Measurements from ENCODE around the gene STARD8. TPM values are rescaled to one million over a fixed set of nuclear protein-coding genes. Genes with fewer than 3 reads are reported as not detected.

STARD8 gene
- total RNA-seq, 1 experiment from 2014 or later = not detected

- Histone ChIP-seq H3K4me2 (ENCODE audit: low read depth, low read length, poor library complexity, severe bottlenecking) (no peak overlapping the region), H3K27ac (ENCODE audit: low read length) (no peak overlapping the region), H3K4me1 (ENCODE audit: low read length) (no peaks in the 10 kb centered on the region), H2AFZ (ENCODE audit: low read length) (no peak overlapping the region), H3K9me3 (ENCODE audit: low read length) (no peaks in the 10 kb centered on the region), H3K79me2 (ENCODE audit: low read length) (no peaks in the 10 kb centered on the region), H4K20me1 (ENCODE audit: insufficient read depth, low read depth, low read length) (no peaks in the 10 kb centered on the region), H3K27me3 (ENCODE audit: low read length) (no peaks in the 10 kb centered on the region), H3K9ac (ENCODE audit: low read length) (no peak overlapping the region), H3K9me2 (replicated peaks; ENCODE audit: insufficient read depth, low read length) (no peaks in the 10 kb centered on the region), H3K36me3 (ENCODE audit: insufficient read depth, low read length) (no peaks in the 10 kb centered on the region), H3K4me3 (ENCODE audit: low read length) (no peak overlapping the region)
- DNase-seq = no peak
Measured at GRCh38 chrX:68695206-68695845, 47.9 kb downstream of the STARD8 start.

DNA sequence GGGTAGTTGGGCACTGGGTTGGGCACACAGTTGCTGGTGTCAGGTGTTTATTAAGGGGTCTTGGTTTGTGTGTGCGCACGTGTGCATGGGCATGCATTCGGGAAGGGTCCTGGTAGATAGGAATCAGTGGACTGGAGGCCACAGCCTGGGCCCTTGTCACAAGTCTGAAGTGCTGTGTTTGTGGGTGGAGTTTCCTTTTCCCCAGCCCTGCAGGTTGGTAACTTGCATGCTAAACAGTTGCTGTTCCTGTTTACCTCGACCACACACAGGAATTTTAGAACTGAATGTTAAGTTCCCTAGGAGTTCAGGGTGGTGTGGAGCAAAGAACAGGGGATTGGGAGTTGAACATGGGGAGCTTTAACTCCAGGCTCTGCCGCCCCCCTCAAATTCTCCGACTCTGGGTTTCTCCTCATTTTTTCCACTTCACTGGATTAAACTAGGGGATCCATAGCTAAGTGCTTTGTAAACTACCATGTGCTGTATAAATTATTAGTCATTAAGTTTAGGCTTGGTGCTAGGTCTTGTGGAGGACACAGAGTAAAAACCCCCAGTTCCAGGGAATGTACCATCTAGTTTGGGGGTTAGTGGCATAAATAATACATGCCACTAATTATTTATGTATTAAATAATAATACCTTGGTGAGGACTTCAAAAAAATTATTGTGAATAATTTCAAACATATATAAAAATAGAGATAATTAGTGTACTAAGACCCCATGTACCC is 49.0 kb downstream of the STARD8 start:
- H3K36me3 ChIP-seq (ENCODE audit: insufficient read depth, low read length) = no peaks in the 10 kb centered on the region
- no peak overlapping the region for H3K27ac ChIP-seq (ENCODE audit: low read length)
- no peak overlapping the region for H2AFZ ChIP-seq (ENCODE audit: low read length)
- H3K4me1 ChIP-seq (ENCODE audit: low read length) = no peaks in the 10 kb centered on the region
- no peaks in the 10 kb centered on the region for H3K79me2 ChIP-seq (ENCODE audit: low read length)
- H3K9me3 ChIP-seq (ENCODE audit: low read length) = no peaks in the 10 kb centered on the region
- H3K9me2 ChIP-seq (replicated peaks; ENCODE audit: insufficient read depth, low read length) = no peaks in the 10 kb centered on the region
- no peak overlapping the region for H3K4me2 ChIP-seq (ENCODE audit: low read depth, low read length, poor library complexity, severe bottlenecking)
- DNase-seq = no peak
- H3K27me3 ChIP-seq (ENCODE audit: low read length) = no peaks in the 10 kb centered on the region
- no peak overlapping the region for H3K9ac ChIP-seq (ENCODE audit: low read length)
- no peak overlapping the region for H3K4me3 ChIP-seq (ENCODE audit: low read length)
- no peaks in the 10 kb centered on the region for H4K20me1 ChIP-seq (ENCODE audit: insufficient read depth, low read depth, low read length)

DNA sequence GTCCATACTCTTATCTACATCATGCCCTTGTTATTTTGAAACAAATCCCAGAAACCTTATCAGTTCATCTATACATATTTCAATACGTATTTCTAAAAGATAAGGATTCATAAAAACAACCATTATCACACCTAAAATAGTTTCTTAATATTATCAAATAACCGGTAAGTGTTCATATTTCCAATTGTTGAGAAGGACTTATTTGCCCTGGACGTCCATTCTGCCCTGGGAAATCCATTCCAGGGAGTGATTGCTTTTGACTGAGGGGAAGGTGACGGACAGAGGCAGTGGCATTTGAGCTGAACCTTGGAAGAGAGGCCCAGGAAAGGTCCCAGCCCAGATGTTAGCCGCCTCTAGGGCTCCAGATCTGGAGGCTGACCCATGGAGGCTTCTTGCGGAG is 49.6 kb downstream of the STARD8 start:
- Histone ChIP-seq H4K20me1 (ENCODE audit: insufficient read depth, low read depth, low read length) (no peaks in the 10 kb centered on the region), H3K9me3 (ENCODE audit: low read length) (no peaks in the 10 kb centered on the region), H3K4me1 (ENCODE audit: low read length) (no peaks in the 10 kb centered on the region), H2AFZ (ENCODE audit: low read length) (no peak overlapping the region), H3K9ac (ENCODE audit: low read length) (no peak overlapping the region), H3K4me2 (ENCODE audit: low read depth, low read length, poor library complexity, severe bottlenecking) (no peak overlapping the region), H3K79me2 (ENCODE audit: low read length) (no peaks in the 10 kb centered on the region), H3K36me3 (ENCODE audit: insufficient read depth, low read length) (no peaks in the 10 kb centered on the region), H3K27ac (ENCODE audit: low read length) (no peak overlapping the region), H3K4me3 (ENCODE audit: low read length) (no peak overlapping the region), H3K27me3 (ENCODE audit: low read length) (no peaks in the 10 kb centered on the region), H3K9me2 (replicated peaks; ENCODE audit: insufficient read depth, low read length) (no peaks in the 10 kb centered on the region)
- DNase-seq = no peak

- Histone ChIP-seq H3K4me1 (ENCODE audit: low read length) (no peaks in the 10 kb centered on the region), H3K9me2 (replicated peaks; ENCODE audit: insufficient read depth, low read length) (no peaks in the 10 kb centered on the region), H3K4me3 (ENCODE audit: low read length) (no peak overlapping the region), H3K4me2 (ENCODE audit: low read depth, low read length, poor library complexity, severe bottlenecking) (no peak overlapping the region), H3K9ac (ENCODE audit: low read length) (no peak overlapping the region), H3K9me3 (ENCODE audit: low read length) (no peaks in the 10 kb centered on the region), H2AFZ (ENCODE audit: low read length) (no peak overlapping the region), H3K27me3 (ENCODE audit: low read length) (no peaks in the 10 kb centered on the region), H3K79me2 (ENCODE audit: low read length) (no peaks in the 10 kb centered on the region), H3K36me3 (ENCODE audit: insufficient read depth, low read length) (no peaks in the 10 kb centered on the region), H3K27ac (ENCODE audit: low read length) (no peak overlapping the region), H4K20me1 (ENCODE audit: insufficient read depth, low read depth, low read length) (no peaks in the 10 kb centered on the region)
- no peak for DNase-seq
Measured at GRCh38 chrX:68697465-68698125, 50.1 kb downstream of the STARD8 start.

DNA sequence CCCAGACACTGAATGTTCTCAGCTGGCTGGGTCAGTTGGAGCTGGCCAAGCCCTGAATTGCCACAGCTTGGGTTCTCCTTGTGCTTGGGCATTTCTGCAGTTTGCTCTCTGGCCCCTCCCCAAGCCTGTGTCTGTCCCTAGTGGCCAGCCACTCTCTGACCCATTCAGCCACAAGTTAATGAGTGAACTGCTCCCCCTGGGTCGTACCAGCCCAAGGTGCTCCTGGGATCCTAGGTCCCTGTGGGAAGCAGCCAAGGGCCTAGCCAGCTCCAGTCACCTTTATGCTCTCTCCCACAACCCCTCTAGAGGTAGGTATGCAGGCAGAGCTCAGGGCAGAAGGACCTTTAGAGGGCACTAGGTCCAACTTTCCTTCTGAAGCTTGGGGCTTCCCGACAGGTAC is 51.5 kb downstream of the STARD8 start:
- no peak for DNase-seq
- Histone ChIP-seq H3K9me2 (replicated peaks; ENCODE audit: insufficient read depth, low read length) (no peaks in the 10 kb centered on the region), H4K20me1 (ENCODE audit: insufficient read depth, low read depth, low read length) (no peaks in the 10 kb centered on the region), H3K4me3 (ENCODE audit: low read length) (no peak overlapping the region), H3K4me2 (ENCODE audit: low read depth, low read length, poor library complexity, severe bottlenecking) (no peak overlapping the region), H3K9ac (ENCODE audit: low read length) (no peak overlapping the region), H2AFZ (ENCODE audit: low read length) (no peak overlapping the region), H3K79me2 (ENCODE audit: low read length) (no peaks in the 10 kb centered on the region), H3K27ac (ENCODE audit: low read length) (no peak overlapping the region), H3K27me3 (ENCODE audit: low read length) (no peaks in the 10 kb centered on the region), H3K36me3 (ENCODE audit: insufficient read depth, low read length) (no peaks in the 10 kb centered on the region), H3K9me3 (ENCODE audit: low read length) (no peaks in the 10 kb centered on the region), H3K4me1 (ENCODE audit: low read length) (no peaks in the 10 kb centered on the region)

- Histone ChIP-seq H3K4me2 (ENCODE audit: low read depth, low read length, poor library complexity, severe bottlenecking) (no peak overlapping the region), H3K4me3 (ENCODE audit: low read length) (no peak overlapping the region), H3K9me2 (replicated peaks; ENCODE audit: insufficient read depth, low read length) (no peaks in the 10 kb centered on the region), H3K9me3 (ENCODE audit: low read length) (no peaks in the 10 kb centered on the region), H4K20me1 (ENCODE audit: insufficient read depth, low read depth, low read length) (no peaks in the 10 kb centered on the region), H3K9ac (ENCODE audit: low read length) (no peak overlapping the region), H3K36me3 (ENCODE audit: insufficient read depth, low read length) (no peaks in the 10 kb centered on the region), H2AFZ (ENCODE audit: low read length) (no peak overlapping the region), H3K79me2 (ENCODE audit: low read length) (no peaks in the 10 kb centered on the region), H3K27ac (ENCODE audit: low read length) (no peak overlapping the region), H3K4me1 (ENCODE audit: low read length) (no peaks in the 10 kb centered on the region), H3K27me3 (ENCODE audit: low read length) (no peaks in the 10 kb centered on the region)
- no peak for DNase-seq
Measured at GRCh38 chrX:68699960-68700746, 52.7 kb downstream of the STARD8 start.

- no peak overlapping the region for H2AFZ ChIP-seq (ENCODE audit: low read length)
- H4K20me1 ChIP-seq (ENCODE audit: insufficient read depth, low read depth, low read length) = no peaks in the 10 kb centered on the region
- no peak for DNase-seq
- H3K9me3 ChIP-seq (ENCODE audit: low read length) = no peaks in the 10 kb centered on the region
- H3K9me2 ChIP-seq (replicated peaks; ENCODE audit: insufficient read depth, low read length) = no peaks in the 10 kb centered on the region
- H3K4me2 ChIP-seq (ENCODE audit: low read depth, low read length, poor library complexity, severe bottlenecking) = no peak overlapping the region
- no peaks in the 10 kb centered on the region for H3K27me3 ChIP-seq (ENCODE audit: low read length)
- no peak overlapping the region for H3K4me3 ChIP-seq (ENCODE audit: low read length)
- H3K36me3 ChIP-seq (ENCODE audit: insufficient read depth, low read length) = no peaks in the 10 kb centered on the region
- no peak overlapping the region for H3K27ac ChIP-seq (ENCODE audit: low read length)
- no peaks in the 10 kb centered on the region for H3K79me2 ChIP-seq (ENCODE audit: low read length)
- no peaks in the 10 kb centered on the region for H3K4me1 ChIP-seq (ENCODE audit: low read length)
- H3K9ac ChIP-seq (ENCODE audit: low read length) = no peak overlapping the region
Measured at GRCh38 chrX:68703369-68703768, 55.9 kb downstream of the STARD8 start.

DNA sequence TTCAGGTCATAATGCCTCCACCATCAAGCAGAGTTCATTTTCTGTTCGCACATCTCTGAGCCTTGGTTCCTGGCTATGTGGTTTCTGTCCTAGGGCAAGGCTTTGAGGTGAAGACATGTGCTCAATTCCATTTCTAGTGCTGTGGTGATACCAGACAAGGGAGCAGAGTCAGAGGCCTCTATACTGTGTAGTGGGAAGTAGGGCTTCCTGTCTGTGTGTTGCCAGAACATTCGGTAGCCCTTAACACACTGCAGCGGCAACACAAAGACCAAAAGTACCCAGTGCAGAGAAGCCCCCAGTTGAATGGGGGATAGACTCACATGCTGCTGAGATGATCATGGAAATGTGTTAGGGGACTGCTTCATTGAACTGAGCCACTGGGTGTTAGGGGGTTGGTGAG is 56.4 kb downstream of the STARD8 start:
- H3K79me2 ChIP-seq (ENCODE audit: low read length) = no peaks in the 10 kb centered on the region
- H3K27ac ChIP-seq (ENCODE audit: low read length) = no peak overlapping the region
- H3K4me3 ChIP-seq (ENCODE audit: low read length) = no peak overlapping the region
- no peak overlapping the region for H3K9ac ChIP-seq (ENCODE audit: low read length)
- no peak overlapping the region for H2AFZ ChIP-seq (ENCODE audit: low read length)
- no peaks in the 10 kb centered on the region for H4K20me1 ChIP-seq (ENCODE audit: insufficient read depth, low read depth, low read length)
- H3K27me3 ChIP-seq (ENCODE audit: low read length) = no peaks in the 10 kb centered on the region
- DNase-seq = no peak
- H3K9me2 ChIP-seq (replicated peaks; ENCODE audit: insufficient read depth, low read length) = no peaks in the 10 kb centered on the region
- no peaks in the 10 kb centered on the region for H3K36me3 ChIP-seq (ENCODE audit: insufficient read depth, low read length)
- H3K9me3 ChIP-seq (ENCODE audit: low read length) = no peaks in the 10 kb centered on the region
- H3K4me1 ChIP-seq (ENCODE audit: low read length) = no peaks in the 10 kb centered on the region
- no peak overlapping the region for H3K4me2 ChIP-seq (ENCODE audit: low read depth, low read length, poor library complexity, severe bottlenecking)

Measured in Karpas-422 (cell line).